NT2/D1 (cell line): Measurements from ENCODE around the gene CGB2.

Experiments
- DNase-seq: peaks from one replicate; pipeline ENCODE4 v3.0.0-alpha.2; 2011; ENCODE audit warnings: low read depth, low spot score
- H3K27me3 ChIP-seq: 2 replicates; pipeline ENCODE4 v1.6.0; 2011; ENCODE audit warnings: mild to moderate bottlenecking; ENCODE audit not compliant: insufficient read length, insufficient read depth
- H3K36me3 ChIP-seq: 2 replicates; pipeline ENCODE4 v1.6.1; 2011; ENCODE audit warnings: mild to moderate bottlenecking, low read length, mixed read lengths; ENCODE audit not compliant: insufficient read depth, insufficient read length
- H3K4me1 ChIP-seq: 2 replicates; pipeline ENCODE4 v1.5.1; 2011; ENCODE audit not compliant: insufficient read depth, insufficient read length
- H3K4me3 ChIP-seq: 2 replicates; pipeline ENCODE4 v1.5.1; 2011; ENCODE audit warnings: low read depth; ENCODE audit not compliant: insufficient read length
- H3K9ac ChIP-seq: 2 replicates; pipeline ENCODE4 v1.6.0; 2011; ENCODE audit warnings: low read depth; ENCODE audit not compliant: insufficient read length
- H3K9me3 ChIP-seq: 2 replicates; pipeline ENCODE4 v1.5.1; 2011; ENCODE audit warnings: mild to moderate bottlenecking, low read length; ENCODE audit not compliant: insufficient read depth
- SUZ12 ChIP-seq: IDR thresholded peaks from 2 replicates; pipeline ENCODE4 v1.6.1; 2011; ENCODE audit not compliant: insufficient read length, insufficient read depth; ENCODE audit errors: extremely low read depth
- YY1 ChIP-seq: IDR thresholded peaks from 2 replicates; pipeline ENCODE4 v1.6.1; 2011; ENCODE audit not compliant: insufficient read length, insufficient read depth
- ZNF274 ChIP-seq: IDR thresholded peaks from 2 replicates; pipeline ENCODE4 v1.6.1; 2011; ENCODE audit warnings: mild to moderate bottlenecking, low read depth, low read length

CGB2 gene

DNA sequence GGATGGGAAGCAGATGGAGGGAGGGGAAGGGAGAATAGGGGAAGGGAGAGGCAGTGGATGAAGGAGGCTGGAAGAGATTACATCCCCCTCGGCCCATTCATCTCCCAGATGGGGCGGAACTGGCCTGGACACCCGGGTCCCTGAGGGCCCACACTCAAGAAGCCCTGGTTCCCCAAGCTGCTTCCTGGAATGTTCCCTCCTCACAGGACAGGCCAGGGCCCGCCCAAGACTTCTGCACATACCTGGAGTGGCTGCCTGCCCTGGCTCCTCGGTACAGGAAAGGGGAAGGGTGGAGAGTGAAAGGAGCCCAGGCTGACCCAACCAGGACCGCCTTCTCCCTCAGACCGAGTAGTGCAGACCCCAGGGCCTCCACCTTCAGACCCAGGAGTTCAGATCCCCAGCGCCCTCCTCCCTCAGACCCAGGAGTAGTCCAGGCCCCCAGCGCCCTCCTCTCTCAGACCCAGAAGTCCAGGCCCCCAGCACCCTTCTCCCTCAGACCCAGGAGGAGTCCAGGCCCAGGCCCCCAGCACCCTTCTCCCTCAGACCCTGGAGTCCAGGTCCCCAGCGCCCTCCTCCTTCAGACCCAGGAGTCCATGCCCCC, 32.4 kb downstream of the CGB2 start:
- H3K4me1 ChIP-seq = peaks cover 19% of the 10 kb centered on the region
- peak overlapping the region; percentile 56 for H3K9ac ChIP-seq
- DNase-seq = no peak
- peaks cover 11% of the 10 kb centered on the region for H3K27me3 ChIP-seq
- no peak for TF ChIP-seq ZNF274
- TF ChIP-seq SUZ12 = no peak
- TF ChIP-seq YY1 = no peak
- no peaks in the 10 kb centered on the region for H3K36me3 ChIP-seq
- H3K9me3 ChIP-seq = no peaks in the 10 kb centered on the region
- H3K4me3 ChIP-seq = peak overlapping the region; percentile 9

DNA sequence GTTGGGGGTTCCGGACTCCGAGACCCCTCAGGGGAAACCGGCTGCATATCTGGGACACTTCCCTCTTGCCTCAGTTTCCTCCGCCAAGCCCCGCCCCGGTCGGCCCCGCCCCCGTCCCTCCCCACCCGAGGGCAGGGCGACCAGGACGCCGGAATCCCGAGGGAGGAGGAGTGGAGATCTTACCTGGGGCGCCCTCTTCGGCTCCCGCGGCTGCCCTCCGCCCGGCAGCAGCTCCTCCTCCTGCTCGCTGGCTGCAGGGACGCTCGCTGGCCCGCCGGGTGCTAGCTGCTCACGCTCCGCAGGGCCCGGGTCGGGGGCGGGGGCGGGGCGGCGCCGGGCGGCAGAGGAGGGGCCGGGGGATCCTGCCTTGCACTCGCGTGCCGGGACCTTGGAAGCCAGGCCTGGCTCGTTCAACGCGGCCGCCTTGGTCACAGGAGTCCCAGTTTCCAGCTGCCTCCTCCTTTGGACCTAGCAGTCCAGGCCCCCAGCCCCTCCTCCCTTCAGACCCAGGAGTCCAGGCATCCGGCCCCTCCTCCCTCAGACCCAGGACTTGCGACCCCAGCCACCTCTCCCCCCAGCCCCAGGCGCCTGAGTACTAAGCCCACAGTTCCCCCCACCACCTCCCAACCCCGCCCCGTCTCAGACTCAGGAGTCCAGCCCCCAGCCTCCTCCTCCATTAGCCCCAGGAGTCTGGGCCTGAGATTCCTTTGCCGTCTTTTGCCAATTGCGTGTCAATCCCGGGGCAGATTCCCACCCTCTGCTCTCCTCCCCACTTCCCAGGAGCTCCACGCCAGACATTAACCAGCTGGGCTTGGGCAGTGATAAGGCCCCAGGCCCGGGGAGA, 33.3 kb downstream of the CGB2 start, which contains the start of gene NTF4:
TSS of gene NTF4 (minus strand) at position 51 of the 844 bp plus-strand sequence. CDS start 2,821 bp downstream, outside the sequence.
- peaks cover 14% of the 10 kb centered on the region for H3K27me3 ChIP-seq
- H3K4me3 ChIP-seq = peak within 1 kb of the TSS; percentile 18
- H3K36me3 ChIP-seq = no peaks in the 10 kb centered on the region
- DNase-seq = no peak
- H3K4me1 ChIP-seq = peaks cover 19% of the 10 kb centered on the region
- H3K9ac ChIP-seq = peak within 1 kb of the TSS; percentile 70
- no peaks in the 10 kb centered on the region; the same call in 1 of the 2 replicates for H3K9me3 ChIP-seq
- no peak for TF ChIP-seq YY1
- no peak for TF ChIP-seq ZNF274
- no peak for TF ChIP-seq SUZ12

DNA sequence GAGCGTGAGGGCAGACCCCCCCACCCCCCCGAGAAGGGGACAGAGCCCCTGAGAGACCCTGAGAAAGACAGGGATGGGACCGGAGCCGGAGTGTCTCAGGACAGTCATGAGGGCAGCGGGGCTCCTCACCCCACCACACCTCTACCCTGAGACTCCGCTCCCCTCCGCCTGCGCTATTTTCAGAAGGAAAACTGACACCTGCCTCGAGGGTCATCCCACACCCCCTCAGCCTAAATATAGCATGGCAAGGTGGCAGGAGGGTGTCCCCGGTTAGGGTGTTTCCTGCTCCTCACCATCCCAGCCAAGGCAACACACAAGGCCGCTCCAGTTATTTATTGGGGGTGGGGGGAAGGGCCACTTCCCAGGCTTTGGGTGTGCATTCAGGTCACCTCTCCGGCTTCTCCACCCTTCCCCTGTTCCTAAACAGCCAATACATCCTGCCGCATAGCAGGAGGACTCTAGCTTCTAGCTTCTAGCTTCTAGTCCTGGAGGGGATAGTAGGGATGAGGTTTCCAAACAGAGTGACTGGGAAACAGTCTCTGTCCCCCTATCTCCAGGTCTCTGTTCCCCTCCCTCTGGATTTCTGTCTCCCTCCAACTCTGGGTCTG, 34.3 kb downstream of the CGB2 start:
- TF ChIP-seq SUZ12 = no peak
- no peak for TF ChIP-seq YY1
- TF ChIP-seq ZNF274 = no peak
- no peak for DNase-seq
- Histone ChIP-seq H3K27me3 (peaks cover 24% of the 10 kb centered on the region), H3K4me3 (no peak overlapping the region), H3K9me3 (no peaks in the 10 kb centered on the region; the same call in 1 of the 2 replicates), H3K4me1 (peaks cover 19% of the 10 kb centered on the region), H3K9ac (no peak overlapping the region), H3K36me3 (no peaks in the 10 kb centered on the region)

DNA sequence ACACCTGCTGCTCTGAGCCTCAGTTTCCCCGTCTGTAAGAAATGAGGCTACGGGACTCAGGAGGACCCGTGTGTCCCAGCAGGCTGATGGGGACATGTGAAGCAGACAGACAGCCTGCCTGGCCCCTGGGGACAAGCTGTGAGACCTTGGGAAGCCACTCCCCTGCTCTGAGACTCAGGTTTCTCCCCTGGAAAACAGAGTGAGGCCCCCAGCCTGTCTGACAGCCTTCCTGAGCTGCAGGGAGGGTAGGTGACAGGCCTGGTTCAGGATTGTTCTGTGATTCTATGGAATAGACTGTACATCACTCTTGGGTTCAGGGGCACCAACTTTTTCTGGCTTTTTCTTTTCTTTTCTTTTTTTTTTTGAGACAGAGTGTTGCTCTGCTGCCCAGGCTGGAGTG, 35.9 kb downstream of the CGB2 start:
- Histone ChIP-seq H3K36me3 (no peaks in the 10 kb centered on the region), H3K4me1 (peaks cover 19% of the 10 kb centered on the region), H3K27me3 (peaks cover 25% of the 10 kb centered on the region), H3K4me3 (no peak overlapping the region), H3K9me3 (no peaks in the 10 kb centered on the region; the same call in 1 of the 2 replicates), H3K9ac (no peak overlapping the region)
- DNase-seq = no peak
- TF ChIP-seq SUZ12 = no peak
- no peak for TF ChIP-seq YY1
- no peak for TF ChIP-seq ZNF274

DNA sequence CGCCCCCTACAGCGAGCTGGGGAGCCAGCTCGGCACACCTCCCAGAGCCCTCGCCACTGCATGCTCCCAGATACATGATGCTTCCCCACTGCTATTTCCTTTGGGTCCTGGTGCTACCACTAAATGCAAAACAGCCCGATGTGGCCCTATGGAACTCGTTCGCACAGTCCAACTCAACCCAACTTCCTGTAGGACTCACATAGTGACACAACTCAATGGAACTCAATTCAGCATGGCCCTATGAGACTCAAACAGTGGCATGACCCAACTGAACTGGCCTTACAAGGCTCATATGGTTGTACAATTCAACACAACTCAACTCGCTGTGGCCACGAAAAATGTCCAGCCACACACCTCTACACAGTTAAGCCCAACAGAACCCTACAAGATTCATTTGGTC, 37.3 kb downstream of the CGB2 start:
- no peak overlapping the region for H3K4me3 ChIP-seq

DNA sequence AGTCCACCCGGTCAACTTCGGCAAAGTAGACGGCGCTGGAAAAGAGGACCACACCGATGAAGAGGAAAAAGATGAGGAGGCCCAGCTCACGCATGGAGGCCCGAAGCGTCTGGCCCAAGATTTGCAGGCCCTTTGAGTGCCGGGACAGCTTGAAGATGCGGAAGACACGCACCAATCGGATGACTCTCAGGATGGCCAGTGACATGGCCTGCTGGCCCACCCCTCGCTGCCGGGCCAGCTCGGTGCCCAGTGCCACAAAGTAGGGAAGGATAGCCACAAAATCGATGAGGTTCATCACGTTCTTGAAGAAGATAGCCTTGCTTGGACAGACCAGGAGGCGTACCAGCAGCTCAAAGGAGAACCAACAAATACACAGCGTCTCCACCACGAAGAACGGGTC, 38.7 kb downstream of the CGB2 start:
- no peak for DNase-seq
- Histone ChIP-seq H3K9ac (no peak overlapping the region), H3K4me3 (no peak overlapping the region), H3K9me3 (no peaks in the 10 kb centered on the region; the same call in 1 of the 2 replicates), H3K36me3 (no peaks in the 10 kb centered on the region), H3K4me1 (peaks cover 13% of the 10 kb centered on the region), H3K27me3 (peaks cover 36% of the 10 kb centered on the region)
- no peak for TF ChIP-seq ZNF274
- no peak for TF ChIP-seq SUZ12
- no peak for TF ChIP-seq YY1

More for the DNA sequence above, 37.3 kb downstream of the CGB2 start:
- Histone ChIP-seq H3K4me1 (peaks cover 18% of the 10 kb centered on the region), H3K36me3 (no peaks in the 10 kb centered on the region), H3K9me3 (no peaks in the 10 kb centered on the region; the same call in 1 of the 2 replicates), H3K9ac (no peak overlapping the region), H3K27me3 (peaks cover 36% of the 10 kb centered on the region)
- TF ChIP-seq YY1 = no peak
- TF ChIP-seq SUZ12 = no peak
- no peak for TF ChIP-seq ZNF274
- no peak for DNase-seq
